ENCODE data around the gene IL12RB2. TPM values are rescaled to one million over a fixed set of nuclear protein-coding genes. Genes with fewer than 3 reads are reported as not detected.

The IL12RB2 gene
- total RNA-seq, 2 experiments from 2014 or later, result 86.9 to 90.7 TPM

DNA sequence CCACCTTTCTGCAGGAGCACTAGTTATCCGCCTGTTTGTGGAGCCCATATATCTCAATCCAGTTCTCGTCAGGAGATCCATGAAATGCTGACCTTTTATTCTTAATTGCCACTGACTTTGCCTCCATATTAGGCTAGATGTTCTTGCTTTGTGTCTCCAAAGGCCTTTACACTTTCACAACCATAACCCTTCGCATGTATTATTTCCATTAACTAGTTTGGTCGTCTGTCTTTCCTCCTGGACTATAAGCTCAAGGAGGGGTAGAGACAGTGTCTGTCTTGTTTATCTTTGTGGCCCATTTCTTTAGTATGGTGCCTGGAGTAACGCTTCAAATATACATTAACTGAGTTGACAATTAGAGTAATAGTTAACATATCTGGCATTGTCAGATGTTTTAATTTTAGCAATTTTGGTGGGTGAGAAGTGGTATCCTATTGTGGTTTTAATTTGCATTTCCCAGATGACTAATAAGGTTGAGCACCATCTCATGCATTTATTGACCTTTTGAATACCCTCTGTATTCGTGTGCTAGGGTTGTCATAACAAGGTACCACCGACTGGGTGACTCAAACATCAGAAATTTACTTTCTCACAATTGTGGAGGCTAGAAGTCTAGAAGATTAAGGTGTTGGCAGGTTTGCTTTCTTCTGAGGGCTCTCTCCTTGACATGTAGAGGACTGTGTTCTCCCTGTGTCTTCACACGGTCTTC lies 21.7 kb upstream of the IL12RB2 start:
- Mint-ChIP-seq H3K4me1 (ENCODE audit: low read depth) (peaks cover 26% of the 10 kb centered on the region), H3K27me3 (peaks cover 2% of the 10 kb centered on the region), H3K36me3 (peaks cover 4% of the 10 kb centered on the region), H3K27ac (peak overlapping the region; percentile 41), H3K9me3 (no peaks in the 10 kb centered on the region), H3K4me3 (no peak overlapping the region)
- CTCF ChIA-PET, result interaction anchor here (1.5 kb wide), 1 partner anchor 14 kb away, joined by 3 read pairs; no protein-coding TSS in a partner anchor
- POLR2A ChIA-PET, result interaction anchor here (0.6 to 2.0 kb wide), 2 partner anchors 52 to 114 kb away, joined by 3 to 5 read pairs; no protein-coding TSS in a partner anchor
- intact Hi-C loops (cut with micrococcal nuclease), result loop anchor here (1.0 kb wide), 4 partner anchors 12 to 47 kb away; no protein-coding TSS in a partner anchor
- no peak for DNase-seq

DNA sequence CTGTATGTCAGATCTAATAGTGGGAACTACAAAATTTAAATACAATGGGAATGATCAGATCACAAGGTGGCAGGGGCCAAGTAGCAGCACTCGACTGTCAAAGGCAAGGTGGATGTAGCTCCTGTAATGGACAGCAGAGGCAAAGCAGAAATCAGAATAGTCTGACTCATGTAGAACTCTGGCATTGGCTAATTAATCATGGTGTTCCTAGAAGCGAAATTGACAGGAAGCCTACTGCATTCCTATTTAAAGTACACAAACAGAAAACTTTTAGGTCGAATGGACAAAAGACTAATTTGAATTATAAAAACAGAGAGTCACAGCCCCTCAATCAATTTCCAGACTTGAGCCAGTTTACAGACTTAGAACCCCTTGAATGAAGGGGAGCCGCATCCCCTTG lies 17.4 kb upstream of the IL12RB2 start:
- Mint-ChIP-seq H3K4me1 (ENCODE audit: low read depth) (peaks cover 36% of the 10 kb centered on the region), H3K27me3 (peaks cover 5% of the 10 kb centered on the region), H3K27ac (no peak overlapping the region), H3K4me3 (no peak overlapping the region), H3K36me3 (peaks cover 9% of the 10 kb centered on the region), H3K9me3 (no peaks in the 10 kb centered on the region)
- ChIA-PET POLR2A (no interaction called here), CTCF (interaction anchor here (1.7 kb wide), 1 partner anchor 10 kb away, joined by 4 read pairs; no protein-coding TSS in a partner anchor)
- intact Hi-C loops (cut with micrococcal nuclease), result no loop called here
- no peak for DNase-seq

DNA sequence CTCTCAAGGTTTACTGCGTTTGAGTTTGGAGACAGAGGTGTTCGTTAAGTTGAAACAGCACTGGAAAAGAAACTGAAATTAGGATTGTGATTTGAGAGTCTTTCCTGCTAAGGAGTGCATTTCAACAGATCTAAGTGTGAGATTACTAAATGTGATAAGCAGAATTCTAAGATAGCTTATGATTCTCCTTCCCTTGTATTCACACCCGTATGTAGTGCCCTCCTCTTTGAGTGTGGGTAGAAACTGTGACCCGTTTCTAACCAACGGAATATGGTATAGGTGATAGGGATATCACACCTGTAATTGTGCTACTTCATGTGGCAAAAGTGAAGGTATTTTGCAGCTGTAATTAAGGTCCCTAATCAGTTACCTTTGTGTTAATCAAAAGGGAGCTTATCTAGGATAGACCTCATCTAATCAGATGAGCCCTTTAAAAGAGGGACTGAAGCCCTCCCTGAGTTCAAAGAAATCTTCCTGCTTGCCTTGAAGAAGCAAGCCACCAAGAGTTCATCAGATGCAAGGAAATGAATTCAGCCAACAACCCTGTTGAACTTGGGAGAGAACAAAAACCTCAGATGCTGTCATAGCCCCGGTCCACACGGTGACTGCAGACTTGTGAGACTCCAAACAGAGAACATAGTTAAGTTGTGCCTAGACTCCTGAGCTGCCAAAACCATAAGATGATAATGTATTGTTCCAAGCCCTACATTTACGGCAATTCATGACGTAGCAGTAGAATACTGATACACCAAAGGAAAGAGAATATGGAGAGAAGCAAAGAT lies 12.6 kb upstream of the IL12RB2 start:
- CTCF ChIA-PET, result interaction anchor here (1.2 to 2.9 kb wide), 3 partner anchors 38 to 206 kb away, joined by 3 to 12 read pairs (median 3); no protein-coding TSS in a partner anchor
- Mint-ChIP-seq H3K27me3 (peaks cover 10% of the 10 kb centered on the region), H3K27ac (peak overlapping the region; percentile 72), H3K36me3 (peaks cover 7% of the 10 kb centered on the region), H3K9me3 (no peaks in the 10 kb centered on the region), H3K4me3 (no peak overlapping the region), H3K4me1 (ENCODE audit: low read depth) (peaks cover 23% of the 10 kb centered on the region)
- POLR2A ChIA-PET, result interaction anchor here (1.0 to 2.0 kb wide), 6 partner anchors 9 to 44 kb away, joined by 3 to 11 read pairs (median 6); no protein-coding TSS in a partner anchor
- DNase-seq, result peak; percentile 56
- intact Hi-C loops (cut with micrococcal nuclease), result no loop called here

DNA sequence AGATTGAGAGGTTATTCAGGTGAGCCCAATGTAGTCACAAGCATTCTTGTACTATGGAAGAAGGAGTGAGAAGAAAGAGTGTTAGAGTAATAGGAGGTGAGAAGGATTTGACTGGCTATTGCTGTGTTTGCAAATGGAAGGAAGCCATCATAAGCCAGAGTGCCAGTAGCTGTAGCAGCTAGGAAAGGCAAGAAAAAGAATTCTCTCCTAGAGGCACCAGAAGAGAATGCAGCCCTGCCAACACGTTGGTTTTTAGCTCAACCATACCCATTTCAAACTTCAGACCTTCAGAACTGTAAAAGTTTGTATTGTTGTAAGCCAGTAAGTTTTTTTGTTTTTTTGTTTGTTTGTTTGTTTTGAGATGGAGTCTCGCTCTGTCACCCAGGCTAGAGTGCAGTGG lies 8.9 kb upstream of the IL12RB2 start:
- intact Hi-C loops (cut with micrococcal nuclease), result no loop called here
- H3K4me3 Mint-ChIP-seq, result no peak overlapping the region
- H3K9me3 Mint-ChIP-seq, result no peaks in the 10 kb centered on the region
- no peak for DNase-seq
- ChIA-PET CTCF (interaction anchor here (1.4 kb wide), 1 partner anchor 202 kb away, joined by 3 read pairs; no protein-coding TSS in a partner anchor), POLR2A (interaction anchor here (0.6 kb wide), 1 partner anchor 87 kb away, joined by 3 read pairs; no protein-coding TSS in a partner anchor)
- peaks cover 2% of the 10 kb centered on the region for H3K36me3 Mint-ChIP-seq
- peaks cover 33% of the 10 kb centered on the region for H3K4me1 Mint-ChIP-seq (ENCODE audit: low read depth)
- H3K27me3 Mint-ChIP-seq, result peaks cover 8% of the 10 kb centered on the region
- no peak overlapping the region for H3K27ac Mint-ChIP-seq

DNA sequence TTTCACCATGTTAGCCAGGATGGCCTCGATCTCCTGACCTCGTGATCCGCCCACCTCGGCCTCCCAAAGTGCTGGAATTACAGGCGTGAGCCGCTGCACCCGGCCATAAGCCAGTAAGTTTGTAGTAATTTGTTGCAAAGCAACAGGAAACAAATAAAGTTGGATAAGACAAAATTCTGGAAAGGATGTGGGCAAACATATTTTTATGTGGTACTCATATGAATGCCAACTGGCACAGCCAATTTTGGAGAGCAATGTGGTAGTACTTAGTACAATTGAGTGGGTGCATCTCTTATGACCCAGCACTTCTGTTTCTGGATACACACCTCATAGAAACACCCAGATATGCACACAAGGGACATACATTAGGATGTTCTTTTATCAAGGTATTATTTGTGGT lies 8.4 kb upstream of the IL12RB2 start:
- no peak for DNase-seq
- POLR2A ChIA-PET, result no interaction called here
- H3K4me3 Mint-ChIP-seq, result no peak overlapping the region
- intact Hi-C loops (cut with micrococcal nuclease), result no loop called here
- CTCF ChIA-PET, result interaction anchor here (1.0 to 1.4 kb wide), 2 partner anchors 14 to 201 kb away, joined by 3 read pairs; no protein-coding TSS in a partner anchor
- peaks cover 8% of the 10 kb centered on the region for H3K27me3 Mint-ChIP-seq
- no peaks in the 10 kb centered on the region for H3K9me3 Mint-ChIP-seq
- H3K4me1 Mint-ChIP-seq (ENCODE audit: low read depth), result peaks cover 32% of the 10 kb centered on the region
- H3K27ac Mint-ChIP-seq, result no peak overlapping the region
- peaks cover 2% of the 10 kb centered on the region for H3K36me3 Mint-ChIP-seq

DNA sequence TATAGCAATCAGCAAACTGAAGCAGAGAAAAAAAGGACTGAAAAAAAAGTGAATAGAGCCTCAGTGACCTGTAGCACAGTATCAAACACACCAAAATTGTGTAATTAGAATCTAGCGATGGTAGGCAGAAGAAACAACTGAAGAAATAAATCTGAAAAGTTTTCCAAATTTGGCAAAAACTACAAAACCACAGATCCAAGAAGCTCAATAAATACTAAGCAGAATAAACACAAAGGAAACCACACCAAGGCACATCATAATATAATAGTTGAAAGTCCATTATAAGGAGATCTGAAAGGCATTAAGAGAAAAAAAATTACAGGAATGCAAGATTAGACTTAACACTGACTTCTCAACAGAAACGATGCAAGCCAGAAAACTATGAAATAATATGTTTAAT lies 7.1 kb upstream of the IL12RB2 start:
- CTCF ChIA-PET, result interaction anchor here (1.1 kb wide), 1 partner anchor 11 kb away, joined by 4 read pairs; no protein-coding TSS in a partner anchor
- DNase-seq, result no peak
- H3K4me1 Mint-ChIP-seq (ENCODE audit: low read depth), result peaks cover 29% of the 10 kb centered on the region
- no peak overlapping the region for H3K4me3 Mint-ChIP-seq
- intact Hi-C loops (cut with micrococcal nuclease), result loop anchor here (10.0 kb wide), 1 partner anchor 366 kb away; no protein-coding TSS in a partner anchor
- no peak overlapping the region for H3K27ac Mint-ChIP-seq
- H3K36me3 Mint-ChIP-seq, result no peaks in the 10 kb centered on the region
- H3K9me3 Mint-ChIP-seq, result no peaks in the 10 kb centered on the region
- POLR2A ChIA-PET, result no interaction called here
- peaks cover 8% of the 10 kb centered on the region for H3K27me3 Mint-ChIP-seq

DNA sequence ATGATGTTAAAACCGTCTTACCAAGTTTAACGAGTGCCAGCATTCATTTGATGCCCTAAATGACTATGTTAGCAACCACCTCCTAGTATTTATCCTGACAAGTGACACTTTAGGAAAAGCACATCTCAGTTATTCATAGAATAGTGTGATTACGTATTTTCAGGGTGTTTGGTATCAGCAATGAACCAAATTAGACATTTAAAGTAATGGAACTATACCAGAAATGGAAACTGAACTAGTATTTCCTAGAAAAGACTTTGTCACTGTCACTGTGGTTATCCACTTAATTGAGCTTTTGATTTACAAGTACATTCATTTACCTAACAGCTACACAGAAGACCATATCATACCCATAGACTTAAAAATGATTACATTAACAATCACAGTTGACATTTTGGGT lies 3.6 kb upstream of the IL12RB2 start:
- Mint-ChIP-seq H3K36me3 (peaks cover 11% of the 10 kb centered on the region), H3K4me1 (ENCODE audit: low read depth) (peaks cover 34% of the 10 kb centered on the region), H3K27ac (peak overlapping the region; percentile 86), H3K4me3 (no peak overlapping the region), H3K9me3 (no peaks in the 10 kb centered on the region), H3K27me3 (peaks cover 7% of the 10 kb centered on the region)
- POLR2A ChIA-PET, result interaction anchor here (0.6 to 1.4 kb wide), 7 partner anchors 9 to 185 kb away, joined by 3 to 21 read pairs (median 5); no protein-coding TSS in a partner anchor
- no peak for DNase-seq
- CTCF ChIA-PET, result interaction anchor here (1.4 to 1.5 kb wide), 2 partner anchors 28 to 30 kb away, joined by 4 to 8 read pairs; no protein-coding TSS in a partner anchor
- intact Hi-C loops (cut with micrococcal nuclease), result loop anchor here (1.0 to 10.0 kb wide), 10 partner anchors 10 to 369 kb away; partner anchors contain the start of gene SERBP1

DNA sequence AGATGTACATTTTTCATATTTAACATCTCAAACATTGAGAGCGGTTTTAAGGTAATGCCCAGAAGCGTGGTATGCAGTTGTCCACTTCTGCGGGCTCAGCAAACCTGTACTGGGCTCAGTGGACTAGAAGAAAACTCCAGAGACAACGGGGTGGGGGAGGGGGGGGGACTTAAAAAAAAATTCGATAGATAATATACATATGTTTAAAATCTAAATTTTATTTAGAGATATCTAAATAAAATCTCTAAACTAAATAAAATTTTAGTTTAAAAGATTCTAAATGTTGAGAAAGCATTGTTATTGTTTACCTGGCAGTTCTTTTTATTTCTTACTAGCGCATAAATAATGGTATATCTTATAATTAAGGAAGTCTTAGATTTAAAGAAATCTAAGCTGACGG lies 1.1 kb upstream of the IL12RB2 start:
- Mint-ChIP-seq H3K36me3 (peaks cover 30% of the 10 kb centered on the region), H3K9me3 (no peaks in the 10 kb centered on the region), H3K4me3 (peak overlapping the region; percentile 81), H3K27ac (peak overlapping the region; percentile 94), H3K4me1 (ENCODE audit: low read depth) (peaks cover 43% of the 10 kb centered on the region), H3K27me3 (peaks cover 3% of the 10 kb centered on the region)
- ChIA-PET CTCF (interaction anchor here (1.4 kb wide), 1 partner anchor 92 kb away, joined by 5 read pairs; no protein-coding TSS in a partner anchor), POLR2A (interaction anchor here (0.6 to 2.4 kb wide), 4 partner anchors 27 to 138 kb away, joined by 3 to 7 read pairs (median 4); no protein-coding TSS in a partner anchor)
- intact Hi-C loops (cut with micrococcal nuclease), result loop anchor here (10.0 kb wide), 1 partner anchor 372 kb away; no protein-coding TSS in a partner anchor
- DNase-seq, result no peak

DNA sequence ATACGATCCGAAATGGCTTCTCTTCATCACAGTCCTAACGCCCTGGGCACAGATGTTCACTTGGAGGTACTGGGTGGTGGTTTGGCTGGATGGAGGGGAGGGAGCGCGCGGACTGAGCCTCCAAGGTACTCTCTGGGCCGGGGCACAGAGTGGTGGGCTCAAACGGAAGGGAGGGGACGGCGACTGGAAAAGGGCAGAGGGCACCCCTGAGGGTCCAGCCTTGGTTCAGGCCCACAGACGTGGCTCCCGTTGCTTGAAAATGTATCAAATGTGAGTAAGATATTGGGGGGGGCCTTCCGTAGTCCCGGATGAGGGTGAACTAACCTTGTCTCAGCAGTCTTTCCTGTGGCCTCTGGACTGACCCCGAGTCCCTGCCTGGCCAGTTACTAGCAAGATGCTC lies 463 bp downstream of the IL12RB2 start:
- intact Hi-C loops (cut with micrococcal nuclease), result loop anchor here (10.0 kb wide), 1 partner anchor 373 kb away; no protein-coding TSS in a partner anchor
- POLR2A ChIA-PET, result interaction anchor here (0.9 to 2.4 kb wide), 5 partner anchors 25 to 383 kb away, joined by 3 to 7 read pairs (median 4); partner anchors contain the start of genes DNAI4 and MIER1

DNA sequence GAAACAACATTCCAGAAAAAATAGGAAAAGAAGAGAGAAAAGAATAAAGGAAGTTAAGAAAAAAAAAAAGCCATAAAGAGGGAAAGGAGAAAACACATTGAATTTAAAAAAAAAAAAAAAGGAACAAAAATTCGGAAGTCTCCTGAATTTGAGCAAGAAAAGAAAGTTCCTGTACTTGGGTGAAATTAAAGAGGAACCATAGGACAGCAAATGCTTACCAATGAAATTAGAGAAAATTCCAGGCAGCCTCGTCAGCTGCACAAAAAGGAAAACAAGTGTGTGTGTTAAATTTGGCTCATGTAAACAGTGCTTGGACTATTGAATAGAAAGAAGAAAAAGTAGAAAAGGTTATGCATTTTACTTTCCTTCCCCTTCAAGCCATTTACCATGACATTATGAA lies 4.9 kb downstream of the IL12RB2 start:
- Mint-ChIP-seq H3K27me3 (peaks cover 2% of the 10 kb centered on the region), H3K27ac (peak overlapping the region; percentile 96), H3K4me1 (ENCODE audit: low read depth) (peaks cover 50% of the 10 kb centered on the region), H3K9me3 (no peaks in the 10 kb centered on the region), H3K4me3 (peak overlapping the region; percentile 78), H3K36me3 (peaks cover 56% of the 10 kb centered on the region)
- no peak for DNase-seq
- ChIA-PET POLR2A (interaction anchor here (0.9 kb wide), 1 partner anchor 26 kb away, joined by 3 read pairs; no protein-coding TSS in a partner anchor), CTCF (no interaction called here)
- intact Hi-C loops (cut with micrococcal nuclease), result no loop called here

More for the DNA sequence above, 463 bp downstream of the IL12RB2 start:
- peak overlapping the region; percentile 95 for H3K4me3 Mint-ChIP-seq
- CTCF ChIA-PET, result interaction anchor here (0.9 to 1.2 kb wide), 3 partner anchors 8 to 34 kb away, joined by 3 to 4 read pairs (median 3); no protein-coding TSS in a partner anchor
- no peak for DNase-seq
- H3K4me1 Mint-ChIP-seq (ENCODE audit: low read depth), result peaks cover 54% of the 10 kb centered on the region
- H3K9me3 Mint-ChIP-seq, result no peaks in the 10 kb centered on the region
- peaks cover 45% of the 10 kb centered on the region for H3K36me3 Mint-ChIP-seq
- peak overlapping the region; percentile 96 for H3K27ac Mint-ChIP-seq
- peaks cover 2% of the 10 kb centered on the region for H3K27me3 Mint-ChIP-seq

DNA sequence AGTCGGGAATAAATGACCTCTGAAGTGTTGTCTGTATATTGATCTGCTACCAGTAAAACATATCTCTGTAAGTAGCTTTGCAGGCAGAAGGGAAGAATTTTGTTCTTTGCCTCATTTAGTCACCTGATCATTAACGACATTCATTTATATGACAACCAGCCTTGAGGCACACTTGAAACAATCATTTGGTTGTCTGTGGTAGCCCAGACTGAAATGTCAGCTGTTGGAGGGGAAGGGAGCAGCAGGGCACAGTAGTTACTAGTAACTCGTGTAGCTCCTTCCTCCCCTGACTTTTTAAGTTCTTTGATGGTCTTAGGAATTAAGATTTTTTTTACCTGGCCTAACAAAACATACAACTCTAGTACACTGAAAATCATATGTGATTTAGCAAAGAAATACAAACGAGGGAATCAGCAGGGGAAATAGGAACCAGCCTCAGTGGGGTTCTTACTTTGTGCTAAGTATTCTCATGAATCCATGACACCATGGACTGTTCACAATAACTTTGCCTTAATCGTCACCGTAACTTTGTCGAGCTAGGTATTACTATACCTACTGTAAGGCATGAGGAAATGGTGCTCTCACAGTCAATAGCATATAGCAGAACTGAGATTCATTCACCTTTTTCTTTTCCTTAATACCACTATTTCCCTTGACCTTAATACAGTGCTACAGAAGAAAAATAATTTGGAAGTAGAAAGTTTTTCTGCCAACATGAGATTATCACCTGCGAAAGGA lies 6.4 kb downstream of the IL12RB2 start:
- CTCF ChIA-PET, result interaction anchor here (1.2 to 2.3 kb wide), 4 partner anchors 9 to 100 kb away, joined by 3 to 12 read pairs (median 6); no protein-coding TSS in a partner anchor
- Mint-ChIP-seq H3K4me1 (ENCODE audit: low read depth) (peaks cover 50% of the 10 kb centered on the region), H3K4me3 (peak overlapping the region; percentile 56), H3K27me3 (no peaks in the 10 kb centered on the region), H3K27ac (peak overlapping the region; percentile 96), H3K36me3 (peaks cover 48% of the 10 kb centered on the region), H3K9me3 (no peaks in the 10 kb centered on the region)
- POLR2A ChIA-PET, result interaction anchor here (0.5 to 2.3 kb wide), 10 partner anchors 8 to 384 kb away, joined by 3 to 23 read pairs (median 4); partner anchors contain the start of gene GADD45A
- intact Hi-C loops (cut with micrococcal nuclease), result loop anchor here (1.0 kb wide), 6 partner anchors 9 to 40 kb away; no protein-coding TSS in a partner anchor
- no peak for DNase-seq
